ENCODE measurements around the gene EN1.

GRCh38 chr2:118800736-118801135 lies 46.7 kb downstream of the EN1 start:
- no peak for TF ChIP-seq BHLHE40 (IDR thresholded peaks at IDR 0.05; ENCODE audit: borderline replicate concordance)
- TF ChIP-seq ARNT (IDR thresholded peaks at IDR 0.05) = no peak
- no peak for TF ChIP-seq FOXM1 (IDR thresholded peaks at IDR 0.05; ENCODE audit: borderline replicate concordance)
- no peak for TF ChIP-seq ZNF384 (IDR thresholded peaks at IDR 0.05)
- no peak for TF ChIP-seq FOXK2 (IDR thresholded peaks at IDR 0.05)
- no peak for TF ChIP-seq FOXA1 (IDR thresholded peaks at IDR 0.05)
- TF ChIP-seq CTBP1 (IDR thresholded peaks at IDR 0.05; ENCODE audit: borderline replicate concordance) = no peak
- TF ChIP-seq TARDBP (IDR thresholded peaks at IDR 0.05) = no peak
- TF ChIP-seq SP1 (IDR thresholded peaks at IDR 0.05) = no peak
- TF ChIP-seq ELF4 (IDR thresholded peaks at IDR 0.05) = no peak
- TF ChIP-seq HDGF (IDR thresholded peaks at IDR 0.05; ENCODE audit: borderline replicate concordance) = no peak
- no peak for TF ChIP-seq PKNOX1 (IDR thresholded peaks at IDR 0.05)
- TF ChIP-seq SUZ12 (IDR thresholded peaks at IDR 0.05) = no peak
